Breast epithelium (tissue), 3 donors: ENCODE data around the gene IQSEC3.
"Not testable (repeated sequence)": the region's sequence is repeated elsewhere in the genome, so short reads cannot be mapped to it uniquely, and the experiment has no call there.

ENCODE experiments used
- CTCF ChIP-seq, 3 donors: fragments of 450-650 bp; IDR thresholded peaks; one replicate each; pipeline ENCODE4 v1.5.1; 2016 to 2017; ENCODE audit warnings: antibody characterized with exemption in 3 of 3, mild to moderate bottlenecking in 3 of 3, moderate library complexity in 3 of 3
- POLR2A ChIP-seq: fragments of 450-650 bp; IDR thresholded peaks from one replicate; pipeline ENCODE4 v1.6.1; 2016; ENCODE audit warnings: antibody characterized with exemption, mild to moderate bottlenecking, moderate library complexity

- not testable (repeated sequence) for TF ChIP-seq CTCF (IDR thresholded peaks at IDR 0.05); POLR2A
Observed at GRCh38 chr12:72018-72417, 5.5 kb downstream of the IQSEC3 start.
